Measurements from ENCODE around the gene RPL21.

Gene RPL21

DNA sequence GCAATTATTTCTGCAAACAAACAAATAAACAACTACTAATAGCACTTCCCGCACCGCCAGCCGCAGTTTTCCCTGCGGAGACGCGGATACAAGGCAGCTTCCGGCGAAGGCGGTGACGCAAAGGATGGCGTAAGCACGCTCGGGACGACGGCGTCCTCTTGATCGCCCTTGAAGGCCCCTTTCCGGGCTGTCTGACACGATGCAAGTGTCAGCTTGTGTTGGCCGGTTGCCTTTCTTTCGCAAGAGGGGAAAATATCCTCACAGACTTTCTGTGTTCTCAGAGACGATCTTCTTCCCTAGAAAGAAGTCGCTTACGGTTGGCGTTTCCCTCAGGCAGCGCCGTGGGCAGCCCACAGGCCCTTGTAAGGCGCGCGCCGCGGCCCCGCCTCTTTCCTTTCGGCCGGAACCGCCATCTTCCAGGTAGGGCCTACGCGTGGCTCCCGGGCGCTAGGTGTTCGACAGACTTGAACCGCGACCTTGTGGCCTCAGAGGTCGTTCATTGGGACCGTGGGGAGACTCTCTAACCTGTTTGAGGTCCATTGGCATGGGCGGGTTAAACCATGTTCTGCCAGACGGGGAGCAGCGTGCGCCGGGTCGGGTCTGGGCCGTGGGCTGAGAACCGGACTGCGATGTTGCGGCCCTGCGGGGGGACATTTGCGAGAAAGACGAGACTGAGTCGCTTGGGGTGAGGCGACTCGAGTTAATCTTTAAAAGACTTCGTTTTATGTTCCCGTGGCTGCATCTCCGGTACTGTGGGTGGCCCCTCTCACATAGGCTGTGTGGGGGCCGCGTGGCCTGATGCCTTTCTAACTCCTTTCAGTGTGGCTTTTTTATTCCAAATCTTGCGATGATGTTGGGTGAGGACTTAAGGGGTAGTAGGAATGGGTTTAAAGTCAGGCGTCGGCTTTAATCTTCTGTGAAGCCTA lies at the start of gene RPL21:
RPL21 (plus strand) TSS at position 393 of the 926 bp plus-strand sequence. CDS start 2,219 bp downstream, outside the sequence.
- TF ChIP-seq NFIC (IDR thresholded peaks at IDR 0.05) (peak; percentile 44), TEAD4 (IDR thresholded peaks at IDR 0.05) (no peak), EP300 (IDR thresholded peaks at IDR 0.05; ENCODE audit: borderline replicate concordance) (no peak; the same call in 1 of the 2 replicates), CEBPB (IDR thresholded peaks at IDR 0.05) (peak; percentile 44; the same call in 1 of the 2 replicates), ZBTB7A (IDR thresholded peaks at IDR 0.05; ENCODE audit: low read depth) (no peak), EGR1 (IDR thresholded peaks at IDR 0.05) (no peak), YY1 (IDR thresholded peaks at IDR 0.05; ENCODE audit: low read depth) (peak; percentile 86), FOXM1 (IDR thresholded peaks at IDR 0.05; ENCODE audit: borderline replicate concordance, low read depth) (0 out of 2 replicates have a peak, but pooled peaks have one; percentile 14), TAF1 (IDR thresholded peaks at IDR 0.05; ENCODE audit: low read depth) (peak; percentile 92), RAD21 (IDR thresholded peaks at IDR 0.05; ENCODE audit: low read depth) (0 out of 2 replicates have a peak, but pooled peaks have one; percentile 6), CREB1 (IDR thresholded peaks at IDR 0.05; ENCODE audit: low read depth) (peak; percentile 93), TCF12 (IDR thresholded peaks at IDR 0.05; ENCODE audit: low read depth) (0 out of 2 replicates have a peak, but pooled peaks have one; percentile 37)
- TF ChIP-seq, protein P1, sequence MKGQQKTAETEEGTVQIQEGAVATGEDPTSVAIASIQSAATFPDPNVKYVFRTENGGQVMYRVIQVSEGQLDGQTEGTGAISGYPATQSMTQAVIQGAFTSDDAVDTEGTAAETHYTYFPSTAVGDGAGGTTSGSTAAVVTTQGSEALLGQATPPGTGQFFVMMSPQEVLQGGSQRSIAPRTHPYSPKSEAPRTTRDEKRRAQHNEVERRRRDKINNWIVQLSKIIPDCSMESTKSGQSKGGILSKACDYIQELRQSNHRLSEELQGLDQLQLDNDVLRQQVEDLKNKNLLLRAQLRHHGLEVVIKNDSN (IDR thresholded peaks at IDR 0.05): no peak
- TF ChIP-seq, protein P2, sequence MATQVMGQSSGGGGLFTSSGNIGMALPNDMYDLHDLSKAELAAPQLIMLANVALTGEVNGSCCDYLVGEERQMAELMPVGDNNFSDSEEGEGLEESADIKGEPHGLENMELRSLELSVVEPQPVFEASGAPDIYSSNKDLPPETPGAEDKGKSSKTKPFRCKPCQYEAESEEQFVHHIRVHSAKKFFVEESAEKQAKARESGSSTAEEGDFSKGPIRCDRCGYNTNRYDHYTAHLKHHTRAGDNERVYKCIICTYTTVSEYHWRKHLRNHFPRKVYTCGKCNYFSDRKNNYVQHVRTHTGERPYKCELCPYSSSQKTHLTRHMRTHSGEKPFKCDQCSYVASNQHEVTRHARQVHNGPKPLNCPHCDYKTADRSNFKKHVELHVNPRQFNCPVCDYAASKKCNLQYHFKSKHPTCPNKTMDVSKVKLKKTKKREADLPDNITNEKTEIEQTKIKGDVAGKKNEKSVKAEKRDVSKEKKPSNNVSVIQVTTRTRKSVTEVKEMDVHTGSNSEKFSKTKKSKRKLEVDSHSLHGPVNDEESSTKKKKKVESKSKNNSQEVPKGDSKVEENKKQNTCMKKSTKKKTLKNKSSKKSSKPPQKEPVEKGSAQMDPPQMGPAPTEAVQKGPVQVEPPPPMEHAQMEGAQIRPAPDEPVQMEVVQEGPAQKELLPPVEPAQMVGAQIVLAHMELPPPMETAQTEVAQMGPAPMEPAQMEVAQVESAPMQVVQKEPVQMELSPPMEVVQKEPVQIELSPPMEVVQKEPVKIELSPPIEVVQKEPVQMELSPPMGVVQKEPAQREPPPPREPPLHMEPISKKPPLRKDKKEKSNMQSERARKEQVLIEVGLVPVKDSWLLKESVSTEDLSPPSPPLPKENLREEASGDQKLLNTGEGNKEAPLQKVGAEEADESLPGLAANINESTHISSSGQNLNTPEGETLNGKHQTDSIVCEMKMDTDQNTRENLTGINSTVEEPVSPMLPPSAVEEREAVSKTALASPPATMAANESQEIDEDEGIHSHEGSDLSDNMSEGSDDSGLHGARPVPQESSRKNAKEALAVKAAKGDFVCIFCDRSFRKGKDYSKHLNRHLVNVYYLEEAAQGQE (IDR thresholded peaks at IDR 0.05; ENCODE audit: low read depth): no peak
- TF ChIP-seq, protein P3, sequence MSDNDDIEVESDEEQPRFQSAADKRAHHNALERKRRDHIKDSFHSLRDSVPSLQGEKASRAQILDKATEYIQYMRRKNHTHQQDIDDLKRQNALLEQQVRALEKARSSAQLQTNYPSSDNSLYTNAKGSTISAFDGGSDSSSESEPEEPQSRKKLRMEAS (IDR thresholded peaks at IDR 0.05): peak; percentile 93

DNA sequence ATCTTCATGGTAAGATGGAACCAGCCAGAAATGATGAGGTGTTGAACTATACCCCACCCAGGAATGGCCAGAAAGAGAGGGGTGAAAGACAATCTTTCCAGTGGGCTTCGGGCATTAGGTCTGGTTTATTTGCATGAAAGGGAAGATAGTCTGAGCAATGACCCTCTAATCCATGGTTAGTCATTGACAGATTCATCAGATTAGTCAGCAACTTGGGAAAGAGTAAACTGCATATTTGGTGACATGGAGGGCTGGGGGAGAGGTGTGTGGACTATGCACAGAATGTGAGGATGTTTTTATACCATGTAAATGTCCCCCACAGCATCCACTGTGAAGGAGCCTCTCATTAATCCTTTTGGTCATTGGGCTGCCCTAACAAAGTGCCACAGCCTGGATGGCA lies 49.7 kb upstream of the RPL21 start:
- TF ChIP-seq, protein P2 (IDR thresholded peaks at IDR 0.05; ENCODE audit: low read depth): no peak
- no peak for TF ChIP-seq RAD21 (IDR thresholded peaks at IDR 0.05; ENCODE audit: low read depth)
- no peak for TF ChIP-seq NFIC (IDR thresholded peaks at IDR 0.05)
- no peak for TF ChIP-seq EGR1 (IDR thresholded peaks at IDR 0.05)
- TF ChIP-seq, protein P1 (IDR thresholded peaks at IDR 0.05): no peak
- no peak for TF ChIP-seq FOXM1 (IDR thresholded peaks at IDR 0.05; ENCODE audit: borderline replicate concordance, low read depth)
- TF ChIP-seq, protein P3 (IDR thresholded peaks at IDR 0.05): no peak
- no peak for TF ChIP-seq YY1 (IDR thresholded peaks at IDR 0.05; ENCODE audit: low read depth)
- TF ChIP-seq TAF1 (IDR thresholded peaks at IDR 0.05; ENCODE audit: low read depth): no peak
- TF ChIP-seq TEAD4 (IDR thresholded peaks at IDR 0.05): no peak

DNA sequence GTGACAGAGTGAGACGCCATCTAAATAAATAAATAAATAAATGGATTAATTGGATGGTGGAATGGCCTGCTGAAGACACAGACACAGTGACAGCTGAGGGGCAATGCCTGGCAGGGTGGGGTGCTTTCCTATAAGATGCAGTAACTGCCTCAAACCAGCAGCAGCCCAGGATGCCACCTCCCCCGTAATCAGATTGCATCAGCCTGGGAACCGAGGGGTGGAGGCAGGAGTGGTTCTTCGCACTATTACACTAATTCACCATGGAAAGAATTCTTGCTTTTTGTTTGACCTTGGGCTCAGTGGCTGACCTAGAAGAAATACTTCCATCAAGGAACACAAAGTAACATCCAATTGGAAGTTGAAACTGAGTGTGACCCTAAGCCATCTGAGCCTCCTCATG lies 48.2 kb upstream of the RPL21 start:
- TF ChIP-seq CREB1 (IDR thresholded peaks at IDR 0.05; ENCODE audit: low read depth): no peak
- TF ChIP-seq ZBTB7A (IDR thresholded peaks at IDR 0.05; ENCODE audit: low read depth): no peak
- TF ChIP-seq, protein P1 (IDR thresholded peaks at IDR 0.05): no peak
- TF ChIP-seq EP300 (IDR thresholded peaks at IDR 0.05; ENCODE audit: borderline replicate concordance): no peak
- no peak for TF ChIP-seq NFIC (IDR thresholded peaks at IDR 0.05)

DNA sequence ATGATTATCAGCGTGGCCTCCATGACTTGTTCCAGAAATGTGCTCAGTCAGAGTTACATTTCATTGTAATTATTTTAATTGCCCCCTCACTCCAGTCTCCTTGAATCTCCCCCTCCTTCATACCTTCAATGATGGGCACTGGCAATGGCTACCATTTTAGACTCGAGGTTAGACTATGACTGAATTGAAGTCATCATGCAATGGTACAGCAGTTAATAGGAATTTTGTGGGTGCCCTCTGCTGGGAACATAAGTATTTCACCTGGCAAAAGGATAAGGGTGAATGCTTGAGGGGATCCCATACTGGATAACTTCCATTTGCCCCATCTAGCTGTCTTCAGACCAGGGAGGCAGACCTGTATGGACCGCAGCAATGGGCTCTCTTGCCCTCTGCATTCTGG lies 47.5 kb upstream of the RPL21 start:
- TF ChIP-seq FOXM1 (IDR thresholded peaks at IDR 0.05; ENCODE audit: borderline replicate concordance, low read depth) (no peak), CEBPB (IDR thresholded peaks at IDR 0.05) (no peak), EGR1 (IDR thresholded peaks at IDR 0.05) (no peak), YY1 (IDR thresholded peaks at IDR 0.05; ENCODE audit: low read depth) (no peak), EP300 (IDR thresholded peaks at IDR 0.05; ENCODE audit: borderline replicate concordance) (no peak), RAD21 (IDR thresholded peaks at IDR 0.05; ENCODE audit: low read depth) (peak; percentile 37; the same call in 1 of the 2 replicates), CREB1 (IDR thresholded peaks at IDR 0.05; ENCODE audit: low read depth) (no peak)
- TF ChIP-seq, protein P1 (IDR thresholded peaks at IDR 0.05): no peak

Data from Ishikawa (cell line).